Duodenal mucosa (tissue), 2 donors: ENCODE measurements around the gene APOM.

Experiments
- H3K27ac ChIP-seq: one replicate; pipeline ENCODE4 v1.7.0; 2013; ENCODE audit warnings: low read depth, low read length
- H3K27me3 ChIP-seq, 2 donors: one replicate each; pipeline ENCODE4 v1.7.0; 2013; ENCODE audit warnings: low read length in 2 of 2, control low read depth in 1 of 2; ENCODE audit not compliant: insufficient read depth in 2 of 2, control insufficient read depth in 1 of 2
- H3K36me3 ChIP-seq, 2 donors: one replicate each; pipeline ENCODE4 v1.7.0; 2013; ENCODE audit warnings: low read length in 2 of 2, control low read depth in 1 of 2; ENCODE audit not compliant: insufficient read depth in 2 of 2, control insufficient read depth in 1 of 2
- H3K4me1 ChIP-seq, 2 donors: one replicate each; pipeline ENCODE4 v1.7.0; 2013; ENCODE audit warnings: low read length in 2 of 2, control low read depth in 1 of 2; ENCODE audit not compliant: insufficient read depth in 2 of 2, control insufficient read depth in 1 of 2
- H3K4me3 ChIP-seq, 2 donors: one replicate each; pipeline ENCODE4 v1.7.0; 2013; ENCODE audit warnings: low read length in 2 of 2, low read depth in 1 of 2
- H3K9ac ChIP-seq, 2 donors: one replicate each; pipeline ENCODE4 v1.7.0; 2013; ENCODE audit warnings: low read length in 2 of 2, low read depth in 1 of 2
- H3K9me3 ChIP-seq, 2 donors: one replicate each; pipeline ENCODE4 v1.7.0; 2013; ENCODE audit warnings: low read length in 2 of 2, control low read depth in 1 of 2; ENCODE audit not compliant: control insufficient read depth in 1 of 2

APOM gene

DNA sequence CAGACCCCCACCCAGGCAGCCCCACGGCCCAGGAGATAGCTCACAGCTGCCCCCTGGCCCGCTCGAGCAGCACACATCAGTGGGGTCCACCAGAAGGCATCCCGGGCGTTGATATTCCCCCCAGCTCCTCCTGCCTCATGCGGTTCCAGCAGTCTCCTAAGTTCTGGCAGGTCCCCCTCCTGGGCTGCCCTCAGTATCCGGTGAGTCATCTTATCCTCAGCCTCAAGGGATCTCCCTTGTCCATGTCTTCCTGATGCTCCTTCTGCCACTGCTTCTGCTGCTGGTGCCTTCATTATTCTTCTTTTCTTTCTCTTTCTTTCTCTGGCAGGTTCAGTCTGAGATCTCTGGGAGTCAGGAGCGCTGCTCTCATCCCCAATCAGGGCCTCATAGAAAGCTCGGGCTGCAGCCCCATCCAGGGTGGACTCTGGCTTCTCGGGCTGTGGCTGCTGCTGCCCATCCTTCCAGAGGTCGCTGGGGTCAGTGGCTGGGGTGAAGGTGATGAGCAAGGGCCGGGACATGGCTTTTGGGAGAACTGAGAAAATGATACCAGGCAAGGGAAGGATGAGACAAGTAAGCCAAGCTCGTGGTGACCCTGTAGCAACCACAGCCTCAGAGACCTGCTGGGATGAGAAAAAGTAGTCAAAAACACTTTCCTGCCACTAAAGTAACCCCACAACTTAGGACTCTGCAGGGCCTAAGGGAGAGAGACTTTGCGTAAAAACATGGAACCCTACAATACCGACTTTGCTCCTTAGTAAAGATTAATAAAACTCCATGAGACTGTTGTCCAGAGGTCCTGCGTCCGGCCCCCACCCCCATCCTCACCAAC is 8.5 kb downstream of the APOM start:
- Histone ChIP-seq H3K27ac (peak overlapping the region; percentile 97), H3K4me3 (peak overlapping the region; percentile 89 to 92), H3K27me3 (no peaks in the 10 kb centered on the region), H3K9ac (peak overlapping the region; percentile 80 to 94), H3K36me3 (peaks cover 24 to 27% of the 10 kb centered on the region in 2 donors), H3K9me3 (no peaks in the 10 kb centered on the region), H3K4me1 (peaks cover 43 to 66% of the 10 kb centered on the region in 2 donors)

DNA sequence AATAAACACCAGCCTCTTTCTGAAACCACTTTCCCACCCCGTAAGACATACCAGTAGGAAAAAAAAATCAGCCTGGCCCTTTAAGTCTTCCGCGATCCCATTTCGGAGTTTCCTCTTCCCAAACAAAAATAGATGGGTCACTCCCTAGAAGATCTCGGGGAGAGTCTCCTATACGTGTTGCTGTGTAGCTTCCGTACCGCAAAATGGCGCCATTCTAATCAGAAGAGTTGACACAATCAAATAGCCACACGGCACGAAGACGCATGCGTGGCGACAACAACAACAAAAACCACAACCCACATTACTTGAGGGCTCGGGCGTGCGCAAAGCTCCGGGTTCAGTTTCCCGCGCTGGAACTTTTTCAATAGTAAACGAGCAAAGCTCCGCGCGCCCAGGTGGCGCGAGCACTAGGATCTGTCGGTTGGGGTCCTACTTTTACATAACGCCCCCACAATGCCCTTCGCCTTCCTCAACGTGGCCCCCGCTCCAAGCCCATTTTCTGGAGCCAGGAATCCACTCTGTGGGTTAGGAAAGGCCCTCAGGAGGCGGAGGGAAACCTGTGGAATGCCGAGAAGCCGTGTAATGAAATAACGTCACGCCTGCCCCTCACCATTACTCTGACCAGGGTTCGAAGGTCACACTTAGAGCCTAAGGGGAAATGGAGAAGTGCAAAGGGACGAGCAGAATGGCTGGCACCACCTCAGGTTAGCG is 9.3 kb downstream of the APOM start, which contains the start of gene GPANK1:
Gene GPANK1, minus strand, starts transcription at position 208 of the 711 bp plus-strand sequence. CDS start 519 bp downstream, outside the sequence.
- Histone ChIP-seq H3K27me3 (no peaks in the 10 kb centered on the region), H3K4me3 (peak within 1 kb of the TSS; percentile 89 to 92), H3K9me3 (no peaks in the 10 kb centered on the region), H3K4me1 (peaks cover 39 to 58% of the 10 kb centered on the region in 2 donors), H3K36me3 (peaks cover 31 to 35% of the 10 kb centered on the region in 2 donors), H3K9ac (peak within 1 kb of the TSS; percentile 80 to 94), H3K27ac (peak within 1 kb of the TSS; percentile 97)

DNA sequence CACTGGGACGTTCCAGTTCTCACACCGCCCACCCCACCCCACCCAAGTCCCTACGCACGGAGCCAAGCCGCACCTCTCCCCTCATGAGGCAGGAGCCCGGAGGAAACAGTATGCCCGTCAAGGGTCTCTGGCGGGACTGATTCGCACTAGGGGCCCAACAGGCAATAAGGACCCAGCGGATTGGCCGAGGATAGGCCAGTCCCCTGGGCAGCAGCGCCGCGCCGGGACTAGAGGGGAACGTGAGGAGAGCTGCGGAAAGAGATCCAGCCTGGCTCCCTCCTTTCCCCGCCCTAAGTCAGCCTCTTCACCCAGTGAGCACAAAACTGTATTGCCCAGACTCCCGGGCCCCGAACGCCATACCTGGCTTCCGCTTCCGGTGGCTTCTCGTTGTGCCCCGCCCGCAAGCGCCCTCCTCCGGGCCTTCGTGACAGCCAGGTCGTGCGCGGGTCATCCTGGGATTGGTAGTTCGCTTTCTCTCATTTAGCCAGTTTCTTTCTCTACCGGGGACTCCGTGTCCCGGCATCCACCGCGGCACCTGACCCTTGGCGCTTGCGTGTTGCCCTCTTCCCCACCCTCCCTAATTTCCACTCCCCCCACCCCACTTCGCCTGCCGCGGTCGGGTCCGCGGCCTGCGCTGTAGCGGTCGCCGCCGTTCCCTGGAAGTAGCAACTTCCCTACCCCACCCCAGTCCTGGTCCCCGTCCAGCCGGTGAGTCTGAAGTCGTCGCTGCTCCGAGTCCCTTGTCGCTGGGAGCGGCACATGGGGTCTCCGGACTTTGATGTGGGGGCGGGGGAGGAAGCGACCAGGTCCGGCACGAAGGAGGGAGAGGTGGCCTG is 10.0 kb downstream of the APOM start, which contains the start of gene CSNK2B:
Gene CSNK2B, plus strand, starts transcription at position 580 of the 836 bp plus-strand sequence. CDS start 752 bp downstream, outside the sequence.
- Histone ChIP-seq H3K9ac (peak within 1 kb of the TSS; percentile 92 to 94), H3K27me3 (no peaks in the 10 kb centered on the region), H3K9me3 (no peaks in the 10 kb centered on the region), H3K27ac (peak within 1 kb of the TSS; percentile 97), H3K4me3 (peak within 1 kb of the TSS; percentile 89 to 92), H3K4me1 (peaks cover 39 to 54% of the 10 kb centered on the region in 2 donors), H3K36me3 (peaks cover 37 to 42% of the 10 kb centered on the region in 2 donors)

DNA sequence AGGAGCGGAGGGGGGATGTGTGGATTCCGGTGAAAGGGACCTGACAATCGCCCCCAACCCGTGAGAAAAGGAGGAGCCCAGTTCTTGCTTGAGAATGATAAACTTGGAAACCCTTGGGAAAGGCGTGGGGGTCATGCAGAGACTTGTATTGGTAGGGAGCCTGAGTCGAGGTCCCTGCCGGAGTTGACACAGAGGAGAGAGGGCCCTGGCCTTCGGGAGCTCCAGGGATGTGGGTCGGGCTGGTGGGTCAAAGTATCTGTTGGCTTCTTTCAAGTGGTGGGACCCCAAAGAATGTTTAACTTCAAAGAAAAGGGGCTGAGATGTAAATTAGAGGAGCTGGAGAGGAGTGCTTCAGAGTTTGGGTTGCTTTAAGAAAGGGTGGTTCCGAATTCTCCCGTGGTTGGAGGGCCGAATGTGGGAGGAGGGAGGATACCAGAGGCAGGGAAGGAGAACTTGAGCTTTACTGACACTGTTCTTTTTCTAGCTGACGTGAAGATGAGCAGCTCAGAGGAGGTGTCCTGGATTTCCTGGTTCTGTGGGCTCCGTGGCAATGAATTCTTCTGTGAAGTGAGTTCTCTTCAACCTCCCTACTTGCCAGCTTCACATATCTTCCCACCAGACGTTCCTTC is 10.8 kb downstream of the APOM start:
- Histone ChIP-seq H3K36me3 (peaks cover 45 to 50% of the 10 kb centered on the region in 2 donors), H3K9me3 (no peaks in the 10 kb centered on the region), H3K27me3 (no peaks in the 10 kb centered on the region), H3K4me3 (peak overlapping the region; percentile 89 to 91), H3K4me1 (peaks cover 34 to 48% of the 10 kb centered on the region in 2 donors), H3K27ac (peak overlapping the region; percentile 77), H3K9ac (peak overlapping the region; percentile 92 to 94)

DNA sequence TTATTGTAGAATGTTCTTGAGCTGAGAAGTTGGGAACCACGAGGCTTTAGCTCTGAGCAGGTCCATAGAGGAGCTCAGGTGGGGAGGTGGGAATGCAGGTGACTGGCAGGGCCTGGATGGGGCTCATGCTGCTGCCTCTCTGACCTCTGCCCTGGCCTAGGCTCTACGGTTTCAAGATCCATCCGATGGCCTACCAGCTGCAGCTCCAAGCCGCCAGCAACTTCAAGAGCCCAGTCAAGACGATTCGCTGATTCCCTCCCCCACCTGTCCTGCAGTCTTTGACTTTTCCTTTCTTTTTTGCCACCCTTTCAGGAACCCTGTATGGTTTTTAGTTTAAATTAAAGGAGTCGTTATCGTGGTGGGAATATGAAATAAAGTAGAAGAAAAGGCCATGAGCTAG is 14.0 kb downstream of the APOM start, which contains the start of gene LY6G5B:
Gene LY6G5B, plus strand, starts transcription at position 301 of the 400 bp plus-strand sequence. CDS start 975 bp downstream, outside the sequence.
- no peaks in the 10 kb centered on the region for H3K9me3 ChIP-seq
- no peak within 1 kb of the TSS for H3K4me3 ChIP-seq
- peaks cover 52 to 62% of the 10 kb centered on the region in 2 donors for H3K36me3 ChIP-seq
- peaks cover 7 to 17% of the 10 kb centered on the region in 2 donors for H3K4me1 ChIP-seq
- H3K27me3 ChIP-seq, result no peaks in the 10 kb centered on the region
- H3K9ac ChIP-seq, result no peak within 1 kb of the TSS
- no peak within 1 kb of the TSS for H3K27ac ChIP-seq

DNA sequence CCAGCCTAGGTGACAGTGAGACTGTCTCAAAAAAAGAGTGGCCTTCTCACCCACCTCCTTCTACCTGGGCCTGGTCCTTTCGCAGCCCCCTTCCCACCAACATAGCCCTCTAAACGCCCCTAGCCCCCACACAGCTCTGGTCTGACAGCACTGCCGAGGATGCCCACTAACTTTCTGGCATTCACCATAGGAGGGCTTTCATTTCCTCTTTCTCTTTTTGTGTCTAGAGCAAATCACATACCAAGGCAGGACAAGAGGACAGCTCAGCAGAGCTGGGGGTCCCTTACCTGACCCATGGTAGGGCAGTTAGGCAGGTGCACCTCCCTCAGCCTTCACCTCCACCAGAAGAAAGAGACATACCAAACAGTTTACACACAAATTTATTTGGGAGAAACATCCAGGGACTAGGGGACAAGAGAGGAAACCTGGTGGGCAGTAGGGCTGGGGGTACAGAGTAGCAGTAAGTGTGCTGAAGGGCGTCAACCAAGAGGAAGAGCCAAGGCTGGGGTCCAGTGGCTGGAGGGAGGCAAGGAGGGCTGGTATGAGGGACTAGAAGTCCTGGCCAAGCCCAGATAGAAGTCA is 20.7 kb downstream of the APOM start:
- Histone ChIP-seq H3K27me3 (no peaks in the 10 kb centered on the region), H3K27ac (no peak overlapping the region), H3K4me1 (peaks cover 6 to 7% of the 10 kb centered on the region in 2 donors), H3K9ac (no peak overlapping the region), H3K4me3 (no peak overlapping the region), H3K36me3 (peaks cover 12 to 24% of the 10 kb centered on the region in 2 donors), H3K9me3 (no peaks in the 10 kb centered on the region)

DNA sequence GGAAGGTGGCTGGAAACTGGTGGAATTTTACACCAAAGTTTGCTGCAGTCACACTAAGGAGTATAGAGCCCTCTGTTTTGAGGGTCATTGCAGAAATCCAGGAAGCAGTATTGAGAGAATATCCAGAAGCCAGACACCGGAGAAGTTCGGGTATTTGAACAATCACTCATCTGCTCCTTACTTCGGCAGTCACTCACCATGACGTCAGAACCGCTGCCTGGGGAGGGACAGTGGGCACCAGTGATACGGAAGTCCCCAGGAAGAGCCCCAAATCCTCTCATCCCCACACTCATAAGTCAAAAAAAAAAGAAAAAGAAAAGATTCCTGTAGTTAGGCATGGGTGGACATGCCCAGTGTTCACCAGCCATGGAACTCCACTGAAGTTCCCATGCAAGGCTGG is 21.2 kb downstream of the APOM start:
- no peaks in the 10 kb centered on the region for H3K27me3 ChIP-seq
- H3K9ac ChIP-seq, result no peak overlapping the region

DNA sequence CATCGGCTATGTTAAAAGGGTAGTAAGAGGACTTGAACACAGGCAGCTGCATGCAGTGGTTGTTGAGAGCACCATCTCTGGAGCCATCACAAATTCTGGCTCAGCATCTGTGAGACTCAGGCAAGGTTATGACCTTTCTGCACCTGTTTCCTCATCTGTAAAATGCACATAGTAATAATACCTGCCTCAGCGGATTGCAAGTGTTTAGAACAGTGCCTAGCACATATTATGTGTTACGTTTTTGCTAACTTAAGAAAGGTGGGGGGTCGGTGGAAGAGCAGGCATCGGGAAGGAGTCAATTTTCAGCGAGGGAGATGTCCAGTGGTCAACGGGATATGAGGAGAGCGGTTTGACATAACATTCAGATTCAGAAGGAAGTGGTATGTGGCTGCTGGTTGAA is 22.3 kb downstream of the APOM start:
- Histone ChIP-seq H3K4me3 (no peak overlapping the region), H3K36me3 (peaks cover 3 to 11% of the 10 kb centered on the region in 2 donors), H3K4me1 (peaks cover 10 to 11% of the 10 kb centered on the region in 2 donors), H3K9ac (no peak overlapping the region), H3K27me3 (no peaks in the 10 kb centered on the region), H3K27ac (no peak overlapping the region), H3K9me3 (no peaks in the 10 kb centered on the region)

More for the DNA sequence above, 21.2 kb downstream of the APOM start:
- H3K4me3 ChIP-seq, result no peak overlapping the region
- H3K36me3 ChIP-seq, result peaks cover 7 to 19% of the 10 kb centered on the region in 2 donors
- H3K4me1 ChIP-seq, result peaks cover 10 to 11% of the 10 kb centered on the region in 2 donors
- no peaks in the 10 kb centered on the region for H3K9me3 ChIP-seq
- H3K27ac ChIP-seq, result no peak overlapping the region
